A673 (cell line): Measurements from ENCODE around the gene SOX5. TPM values are rescaled to one million over a fixed set of nuclear protein-coding genes. Genes with fewer than 3 reads are reported as not detected.

Source experiments
- Bru-seq: library from RNA; stranded (reverse); fragments of 400-500 nt; gene quantifications from one replicate; lab custom pipeline; 2021; lab: Mats Ljungman, UMichigan
- BruChase-seq, 2 experiments: library from RNA; stranded (reverse); fragments of 400-500 nt; gene quantifications; one replicate each; lab custom pipeline; 2021; lab: Mats Ljungman, UMichigan
- BruUV-seq: library from RNA; stranded (reverse); fragments of 400-500 nt; replicated peaks from 2 replicates; lab custom pipeline; 2021; lab: Mats Ljungman, UMichigan
- CTCF ChIA-PET: fragments of 300-600 bp; sonication (Branson Sonifier 250); formaldehyde crosslinking; loops from one replicate; lab custom pipeline; 2022; ENCODE audit warnings: antibody characterized with exemption; lab: Charles Lee
- POLR2A ChIA-PET: fragments of 300-600 bp; sonication (Branson Sonifier 250); formaldehyde crosslinking; loops from one replicate; lab custom pipeline; 2022; ENCODE audit warnings: antibody characterized with exemption; ENCODE audit not compliant: low non-redundant PET; lab: Charles Lee
- DNase-seq: peaks from one replicate; pipeline ENCODE4 v3.0.0-alpha.2; 2015; ENCODE audit warnings: low spot score
- H3K27ac ChIP-seq: fragments of 200-600 bp; sonication (generic); 2 replicates; pipeline ENCODE4 v1.5.1; 2016; ENCODE audit warnings: mixed run types, low read depth, mild to moderate bottlenecking, mixed read lengths, antibody characterized with exemption, low read length; ENCODE audit not compliant: poor library complexity, severe bottlenecking
- H3K27me3 ChIP-seq: fragments of 200-600 bp; sonication (generic); replicated peaks from 2 replicates; pipeline ENCODE4 v1.6.1; 2017; ENCODE audit warnings: mixed run types, low read depth, mild to moderate bottlenecking, mixed read lengths, antibody characterized with exemption, low read length; ENCODE audit not compliant: insufficient read depth, poor library complexity
- H3K36me3 ChIP-seq: fragments of 200-600 bp; sonication (generic); 2 replicates; pipeline ENCODE4 v1.6.1; 2016; ENCODE audit warnings: mixed run types, mild to moderate bottlenecking, mixed read lengths, antibody characterized with exemption, low read length; ENCODE audit not compliant: insufficient read depth, poor library complexity, severe bottlenecking
- H3K4me1 ChIP-seq: fragments of 200-600 bp; sonication (generic); 2 replicates; pipeline ENCODE4 v1.6.1; 2017; ENCODE audit warnings: mixed run types, mild to moderate bottlenecking, mixed read lengths, antibody characterized with exemption, low read length; ENCODE audit not compliant: insufficient read depth, poor library complexity, severe bottlenecking
- H3K4me3 ChIP-seq: fragments of 200-600 bp; sonication (generic); 2 replicates; pipeline ENCODE4 v1.5.1; 2016; ENCODE audit warnings: low read depth, mixed run types, mild to moderate bottlenecking, mixed read lengths, low read length; ENCODE audit not compliant: poor library complexity, severe bottlenecking
- H3K9me3 ChIP-seq: fragments of 200-600 bp; sonication (generic); 2 replicates; pipeline ENCODE4 v1.6.1; 2016; ENCODE audit warnings: mixed run types, low read depth, mild to moderate bottlenecking, mixed read lengths, antibody characterized with exemption, low read length; ENCODE audit not compliant: poor library complexity, severe bottlenecking
- CTCF ChIP-seq: fragments of 300-800, 200-600 bp; sonication (generic); conservative IDR thresholded peaks from 2 replicates; pipeline ENCODE4 v1.5.1; 2017; ENCODE audit warnings: low read depth, mild to moderate bottlenecking, antibody characterized with exemption, low read length, moderate library complexity, mixed read lengths
- EZH2 ChIP-seq: fragments of 200-600 bp; sonication (generic); IDR thresholded peaks from 2 replicates; pipeline ENCODE4 v1.6.1; 2017; ENCODE audit warnings: borderline replicate concordance, low read depth, mild to moderate bottlenecking, mixed read lengths, antibody characterized with exemption, low read length; ENCODE audit not compliant: poor library complexity, severe bottlenecking
- intact Hi-C: fragments of 100-400 bp; cut with micrococcal nuclease; formaldehyde crosslinking; loops from one replicate; pipeline ENCODE4 v1.10.0; 2022; ENCODE audit not compliant: unreplicated experiment
- long read RNA-seq: library from polyadenylated mRNA; stranded (forward); transcript quantifications from one replicate; pipeline ENCODE4 v2.0.0, GENCODE V29; 2022
- total RNA-seq: library from RNA; stranded (reverse); gene quantifications from 2 replicates; pipeline ENCODE4 v1.2.3, GENCODE V29; 2021

SOX5 gene
- total RNA-seq (11.9 and 16.5 TPM in 2 replicates), Bru-seq, nascent RNA (percentile 72 among the genes with signal in this experiment), BruChase-seq, experiment 1, labeled RNA remaining after a 2-hour chase (percentile 74 among the genes with signal in this experiment), BruChase-seq, experiment 2, labeled RNA remaining after a 6-hour chase (percentile 70 among the genes with signal in this experiment)
- long read RNA-seq, full-length matches to known transcripts, result 1 of 1 reads
- long read RNA-seq, partial matches to known transcripts, result 0 of 1 reads
- long read RNA-seq, other reads (novel, unspliced or antisense), result 0 of 1 reads

GRCh38 chr12:23949348-23950209 lies at the start of gene SOX5:
SOX5 (minus strand) TSS chr12:23949670; CDS start chr12:23949601, 69 bp downstream.
- ChIA-PET CTCF (no interaction called here), POLR2A (no interaction called here)
- BruUV-seq, result no TSS peak
- no peak within 1 kb of the TSS for H3K27ac ChIP-seq
- H3K27me3 ChIP-seq, result no peaks in the 10 kb centered on the region
- intact Hi-C loops, result no loop called here
- peaks cover 6% of the 10 kb centered on the region for H3K4me1 ChIP-seq
- no peaks in the 10 kb centered on the region for H3K9me3 ChIP-seq
- DNase-seq, result peak; percentile 57
- H3K4me3 ChIP-seq, result peak within 1 kb of the TSS; percentile 44
- TF ChIP-seq EZH2, result no peak
- TF ChIP-seq CTCF, result no peak
- no peaks in the 10 kb centered on the region for H3K36me3 ChIP-seq

DNA sequence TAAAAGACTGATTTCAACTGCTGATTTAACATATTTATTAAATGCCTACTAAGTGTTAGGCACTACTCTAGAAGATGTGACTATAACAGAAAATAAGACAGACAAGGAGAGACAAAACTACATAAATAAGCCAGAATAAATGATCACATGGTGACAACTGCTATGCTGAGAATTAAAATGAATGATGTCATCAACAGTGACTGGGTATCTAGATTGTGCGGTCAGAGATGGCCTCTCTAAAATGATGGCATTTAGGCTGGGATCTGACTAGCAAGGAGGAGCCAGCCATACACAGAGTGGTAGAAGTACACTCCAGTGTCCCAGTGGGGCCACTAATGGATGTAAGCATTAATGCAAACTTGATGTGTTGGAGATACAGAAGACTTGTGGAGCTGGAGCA lies 37.6 kb upstream of the SOX5 start:
- POLR2A ChIA-PET, result no interaction called here
- intact Hi-C loops, result no loop called here
- no peak for DNase-seq
- H3K4me3 ChIP-seq, result no peak overlapping the region
- no peaks in the 10 kb centered on the region for H3K27me3 ChIP-seq
- H3K4me1 ChIP-seq, result no peaks in the 10 kb centered on the region
- TF ChIP-seq EZH2 (no peak), CTCF (no peak)
- CTCF ChIA-PET, result no interaction called here
- BruUV-seq, result no TSS peak
- no peak overlapping the region for H3K27ac ChIP-seq
- H3K36me3 ChIP-seq, result no peaks in the 10 kb centered on the region
- no peaks in the 10 kb centered on the region for H3K9me3 ChIP-seq

- ChIA-PET POLR2A (no interaction called here), CTCF (no interaction called here)
- DNase-seq, result no peak
- Histone ChIP-seq H3K4me1 (no peaks in the 10 kb centered on the region), H3K9me3 (no peaks in the 10 kb centered on the region), H3K36me3 (no peaks in the 10 kb centered on the region), H3K4me3 (no peak overlapping the region), H3K27me3 (no peaks in the 10 kb centered on the region), H3K27ac (no peak overlapping the region)
- intact Hi-C loops, result no loop called here
- no peak for TF ChIP-seq EZH2
- no peak for TF ChIP-seq CTCF
- BruUV-seq, result no TSS peak
Observed at GRCh38 chr12:23980826-23981225, 31.4 kb upstream of the SOX5 start.
